Activated T-cell treated with anti-CD3 and anti-CD28 coated beads, Interleukin-2, amount 50 U/mL, for 4 hours (primary cell): Measurements from ENCODE around the gene CDH24. TPM values are rescaled to one million over a fixed set of nuclear protein-coding genes. Genes with fewer than 3 reads are reported as not detected.

Experiments
- ATAC-seq, 2 donors: fragments of 200-7000 bp; cut with Tn5 transposase; one replicate each; pipeline ENCODE4 v1.10.0; 2021
- DNase-seq: peaks from one replicate; pipeline ENCODE4 v3.0.0-alpha.2; 2020
- H3K27me3 Mint-ChIP-seq: one replicate; pipeline ENCODE4 v1.8.0; 2021; ENCODE audit warnings: low read depth, mixed read lengths
- H3K36me3 Mint-ChIP-seq: one replicate; pipeline ENCODE4 v1.8.0; 2022; ENCODE audit warnings: mixed read lengths; ENCODE audit not compliant: insufficient read depth
- H3K4me1 Mint-ChIP-seq: one replicate; pipeline ENCODE4 v1.8.0; 2021; ENCODE audit warnings: low read depth, mixed read lengths
- H3K4me3 Mint-ChIP-seq: one replicate; pipeline ENCODE4 v1.8.0; 2021; ENCODE audit warnings: mild to moderate bottlenecking, moderate library complexity, mixed read lengths
- H3K9me3 Mint-ChIP-seq: one replicate; pipeline ENCODE4 v1.8.0; 2021; ENCODE audit warnings: mixed read lengths
- total RNA-seq, 3 donors: library from RNA; stranded (reverse); gene quantifications; one replicate each; pipeline ENCODE4 v1.2.1, GENCODE V29; 2021

CDH24 gene
- total RNA-seq, 3 donors from 2014 or later, result 0.51 to 0.87 (median 0.65) TPM

DNA sequence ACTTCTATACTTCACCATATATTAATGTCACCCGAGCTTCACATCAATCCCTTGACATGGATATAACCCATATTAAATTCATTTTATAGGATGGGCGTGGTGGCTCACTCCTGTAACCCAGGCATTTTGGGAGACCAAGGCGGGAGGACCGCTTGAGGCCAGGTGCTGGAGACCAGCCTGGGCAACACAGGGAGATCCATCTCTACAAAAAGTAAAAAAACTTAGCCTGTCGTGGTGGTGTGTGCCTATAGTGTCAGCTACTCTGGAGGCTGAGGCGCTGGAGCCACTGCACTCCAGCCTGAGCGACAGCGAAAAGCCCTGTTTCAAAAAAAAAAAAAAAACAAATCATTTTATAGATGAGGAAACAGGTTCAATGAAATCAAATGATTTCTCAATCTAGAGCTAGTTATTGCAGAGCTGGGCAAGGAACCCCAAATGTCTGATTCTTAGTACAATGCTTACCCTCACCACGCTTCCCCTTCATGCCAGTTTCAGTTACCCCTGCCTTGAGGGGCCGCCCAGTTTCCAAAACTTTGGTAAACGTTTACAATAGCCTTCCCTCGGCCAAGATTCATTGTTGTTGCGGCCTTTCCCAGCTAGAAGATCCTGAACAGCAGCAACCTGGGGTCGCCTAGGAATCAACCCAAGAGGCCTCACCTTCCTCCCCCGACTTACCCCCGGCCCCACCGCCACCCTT, 23.4 kb downstream of the CDH24 start:
- H3K4me1 Mint-ChIP-seq, result peaks cover 31% of the 10 kb centered on the region
- H3K36me3 Mint-ChIP-seq, result peaks cover 22% of the 10 kb centered on the region
- peak overlapping the region; percentile 98 for H3K4me3 Mint-ChIP-seq
- H3K9me3 Mint-ChIP-seq, result peaks cover 3% of the 10 kb centered on the region
- ATAC-seq, result peak; percentile 4
- H3K27me3 Mint-ChIP-seq, result no peaks in the 10 kb centered on the region
- no peak for DNase-seq

- Mint-ChIP-seq H3K27me3 (no peaks in the 10 kb centered on the region), H3K36me3 (peaks cover 27% of the 10 kb centered on the region), H3K4me3 (peak overlapping the region; percentile 98), H3K4me1 (peaks cover 36% of the 10 kb centered on the region), H3K9me3 (peaks cover 3% of the 10 kb centered on the region)
- ATAC-seq, result no peak
- no peak for DNase-seq
Measured at GRCh38 chr14:23033251-23033727, 24.0 kb downstream of the CDH24 start.

GRCh38 chr14:23030936-23031335, 26.4 kb downstream of the CDH24 start:
- Mint-ChIP-seq H3K4me3 (peak overlapping the region; percentile 53), H3K9me3 (peaks cover 3% of the 10 kb centered on the region), H3K36me3 (peaks cover 38% of the 10 kb centered on the region), H3K27me3 (no peaks in the 10 kb centered on the region), H3K4me1 (peaks cover 46% of the 10 kb centered on the region)
- ATAC-seq (no peak), DNase-seq (no peak)

GRCh38 chr14:23028799-23029198, 28.5 kb downstream of the CDH24 start:
- peaks cover 53% of the 10 kb centered on the region for H3K4me1 Mint-ChIP-seq
- no peaks in the 10 kb centered on the region for H3K27me3 Mint-ChIP-seq
- no peak for DNase-seq
- peak; percentile 69 to 75 for ATAC-seq
- peak overlapping the region; percentile 58 for H3K4me3 Mint-ChIP-seq
- H3K36me3 Mint-ChIP-seq, result peaks cover 56% of the 10 kb centered on the region
- no peaks in the 10 kb centered on the region for H3K9me3 Mint-ChIP-seq

GRCh38 chr14:23025151-23025814, 32.0 kb downstream of the CDH24 start:
- Mint-ChIP-seq H3K4me1 (peaks cover 60% of the 10 kb centered on the region), H3K4me3 (no peak overlapping the region), H3K27me3 (no peaks in the 10 kb centered on the region), H3K36me3 (peaks cover 41% of the 10 kb centered on the region), H3K9me3 (no peaks in the 10 kb centered on the region)
- ATAC-seq (peak; percentile 33 to 42), DNase-seq (no peak)

DNA sequence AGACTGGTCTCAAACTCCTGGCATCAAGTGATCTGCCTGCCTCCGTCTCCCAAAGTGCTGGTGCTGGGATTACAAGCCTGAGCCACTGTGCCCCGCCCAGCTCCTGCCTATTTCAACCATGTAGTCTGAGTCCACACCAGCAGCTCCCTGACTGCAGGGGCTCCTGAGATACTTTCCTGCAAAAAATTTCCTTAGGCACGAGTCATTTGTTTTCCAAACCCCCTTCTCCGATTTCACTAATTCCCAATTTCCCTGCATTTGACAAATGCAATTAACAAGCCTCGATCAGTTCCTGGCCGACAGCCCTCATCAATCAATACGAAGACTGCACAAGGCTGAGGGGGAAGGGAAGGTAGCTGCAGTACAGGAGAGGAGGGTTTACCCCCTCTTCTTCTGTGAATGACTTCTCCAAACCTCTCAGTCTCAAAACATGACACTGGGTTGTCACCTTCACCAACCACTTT, 32.7 kb downstream of the CDH24 start:
- DNase-seq, result no peak
- Mint-ChIP-seq H3K27me3 (no peaks in the 10 kb centered on the region), H3K36me3 (peaks cover 41% of the 10 kb centered on the region), H3K4me3 (no peak overlapping the region), H3K9me3 (no peaks in the 10 kb centered on the region), H3K4me1 (peaks cover 62% of the 10 kb centered on the region)
- ATAC-seq, result peak in 1 of 2 donors; percentile 46

DNA sequence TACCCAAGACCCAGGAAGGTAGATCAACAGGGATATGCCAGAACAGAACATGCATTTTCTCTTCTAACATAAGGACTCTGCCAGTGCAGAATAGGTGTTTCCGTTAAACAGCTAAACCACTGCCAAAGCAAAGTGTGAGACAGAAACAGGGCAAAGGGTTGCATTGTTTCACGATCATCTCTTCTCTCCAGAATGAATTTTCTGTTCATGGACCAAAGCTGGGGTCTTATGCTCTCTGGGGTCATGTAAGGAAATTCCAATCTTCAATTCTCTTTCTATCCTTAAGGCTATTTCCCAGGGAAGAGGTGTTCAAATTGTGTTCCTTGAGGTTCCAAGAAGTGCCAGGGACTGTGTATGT, 33.5 kb downstream of the CDH24 start:
- no peak for DNase-seq
- peaks cover 54% of the 10 kb centered on the region for H3K4me1 Mint-ChIP-seq
- no peak for ATAC-seq

DNA sequence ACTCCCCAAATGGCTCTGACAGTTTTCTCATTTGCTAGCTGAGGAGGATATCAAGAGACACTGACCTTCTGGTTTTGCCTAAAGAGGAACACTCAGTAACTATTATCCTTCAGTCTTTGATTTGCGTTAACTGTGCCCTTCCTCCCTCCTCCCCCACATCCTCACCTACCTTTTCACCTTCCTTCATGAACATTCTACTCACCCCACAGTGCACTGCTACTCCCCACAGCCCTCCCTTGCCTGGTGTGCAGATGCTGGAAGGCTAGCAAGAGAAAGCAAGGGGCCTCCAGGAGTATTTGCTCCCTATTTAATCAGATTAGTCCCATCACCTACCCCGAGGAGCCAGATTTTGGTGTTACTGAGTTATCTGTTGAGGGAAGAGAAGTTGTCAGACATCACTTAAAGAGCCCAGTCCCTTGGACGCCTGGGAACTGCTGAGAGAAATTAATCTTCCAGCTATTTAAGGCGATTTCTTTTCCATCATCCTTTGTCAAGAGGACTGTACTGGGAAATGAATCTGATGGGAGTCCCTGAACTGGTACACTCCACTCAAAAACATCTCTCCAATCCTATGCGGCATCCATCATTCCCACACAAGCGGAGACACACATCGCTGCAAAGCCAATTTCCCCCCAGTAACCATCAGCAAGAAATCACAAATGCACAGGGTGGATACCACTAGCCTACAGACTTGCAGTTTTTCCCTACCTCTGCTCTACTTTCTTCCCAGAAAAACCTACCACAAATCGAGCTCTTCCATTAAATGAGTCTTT, 34.1 kb downstream of the CDH24 start:
- peak in 1 of 2 donors; percentile 32 for ATAC-seq
- peaks cover 50% of the 10 kb centered on the region for H3K4me1 Mint-ChIP-seq

More for the DNA sequence above, 33.5 kb downstream of the CDH24 start:
- H3K9me3 Mint-ChIP-seq, result no peaks in the 10 kb centered on the region
- peaks cover 33% of the 10 kb centered on the region for H3K36me3 Mint-ChIP-seq
- H3K27me3 Mint-ChIP-seq, result no peaks in the 10 kb centered on the region
- H3K4me3 Mint-ChIP-seq, result no peak overlapping the region

DNA sequence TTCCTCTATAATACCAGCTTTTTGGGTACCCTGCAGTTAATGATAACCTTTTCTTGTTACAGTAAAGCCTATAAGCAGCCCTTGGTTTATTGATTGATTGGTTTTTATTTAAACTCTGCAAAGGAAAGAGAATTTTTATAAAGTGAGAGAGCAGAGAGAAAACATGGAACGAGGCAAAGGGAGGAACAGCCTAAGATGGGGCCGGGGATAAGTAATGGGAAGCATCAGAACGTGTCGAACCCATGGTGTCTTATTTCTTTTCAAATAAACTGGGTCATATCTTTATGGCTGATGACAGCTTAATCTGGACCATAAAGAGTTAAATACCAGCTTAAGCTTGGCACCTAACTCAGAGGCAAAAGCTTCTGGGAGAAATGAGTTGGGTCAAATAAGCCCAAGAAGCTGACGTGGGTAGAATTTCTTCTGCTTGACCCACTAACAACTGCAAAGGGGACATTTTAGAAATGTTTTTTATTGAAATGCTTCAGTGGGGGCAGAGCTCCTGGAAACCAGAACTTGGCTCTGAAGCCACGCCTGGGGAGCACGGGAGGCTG, 35.4 kb downstream of the CDH24 start:
- peaks cover 43% of the 10 kb centered on the region for H3K4me1 Mint-ChIP-seq
- H3K4me3 Mint-ChIP-seq, result no peak overlapping the region
- DNase-seq (no peak), ATAC-seq (no peak)
- no peaks in the 10 kb centered on the region for H3K27me3 Mint-ChIP-seq
- peaks cover 22% of the 10 kb centered on the region for H3K36me3 Mint-ChIP-seq
- H3K9me3 Mint-ChIP-seq, result no peaks in the 10 kb centered on the region

More for the DNA sequence above, 34.1 kb downstream of the CDH24 start:
- H3K36me3 Mint-ChIP-seq, result peaks cover 29% of the 10 kb centered on the region
- H3K4me3 Mint-ChIP-seq, result peak overlapping the region; percentile 9
- DNase-seq, result no peak
- H3K27me3 Mint-ChIP-seq, result no peaks in the 10 kb centered on the region
- H3K9me3 Mint-ChIP-seq, result no peaks in the 10 kb centered on the region

GRCh38 chr14:23021434-23021833, 35.9 kb downstream of the CDH24 start:
- Mint-ChIP-seq H3K4me3 (peak overlapping the region; percentile 51), H3K9me3 (no peaks in the 10 kb centered on the region), H3K4me1 (peaks cover 43% of the 10 kb centered on the region), H3K36me3 (peaks cover 22% of the 10 kb centered on the region), H3K27me3 (no peaks in the 10 kb centered on the region)
- ATAC-seq, result no peak
- DNase-seq, result no peak

DNA sequence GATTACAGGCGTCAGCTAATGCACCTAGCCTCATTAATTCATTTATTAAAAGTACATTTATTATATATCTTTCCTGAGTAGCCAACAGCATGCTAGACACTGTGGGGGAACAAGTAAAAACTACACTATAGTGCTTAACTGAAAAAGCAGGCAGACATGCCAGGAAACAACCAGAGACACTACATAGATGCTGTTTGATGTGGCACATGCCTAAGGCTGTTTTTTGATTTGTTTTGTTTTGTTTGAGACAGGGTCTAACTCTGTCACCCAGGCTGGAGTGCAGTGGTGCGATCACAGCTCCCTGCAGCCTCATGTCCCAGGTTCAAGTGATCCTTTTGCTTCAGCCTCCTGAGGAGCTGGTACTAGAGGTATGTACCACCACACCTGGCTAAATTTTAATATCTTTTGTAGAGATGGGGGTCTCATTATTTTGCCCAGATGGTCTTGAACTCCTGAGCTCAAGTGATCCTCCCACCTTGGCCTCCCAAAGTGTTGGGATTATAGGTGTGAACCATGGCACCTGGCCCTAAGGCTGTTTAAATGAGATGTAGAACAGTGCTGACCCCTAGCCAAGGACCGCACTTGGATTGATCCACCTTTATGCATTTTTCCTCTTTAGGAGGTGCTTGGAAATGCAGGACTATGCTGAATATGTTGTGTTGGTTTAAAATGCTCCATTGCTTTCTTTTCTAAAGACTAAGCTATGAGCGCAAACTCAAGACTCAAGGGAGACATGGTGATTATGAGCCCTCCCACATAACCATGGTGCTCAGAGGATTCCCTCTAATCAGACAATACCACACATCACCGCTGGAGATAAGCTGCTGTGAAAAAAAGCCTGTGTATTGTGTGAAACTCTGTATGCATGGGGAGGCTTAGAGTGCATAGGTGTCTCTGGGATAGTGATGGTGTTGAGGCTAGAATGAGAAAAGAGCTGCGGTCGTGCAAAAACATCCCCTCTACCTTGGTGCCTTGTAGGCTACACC, 36.9 kb downstream of the CDH24 start:
- H3K4me1 Mint-ChIP-seq, result peaks cover 38% of the 10 kb centered on the region

DNA sequence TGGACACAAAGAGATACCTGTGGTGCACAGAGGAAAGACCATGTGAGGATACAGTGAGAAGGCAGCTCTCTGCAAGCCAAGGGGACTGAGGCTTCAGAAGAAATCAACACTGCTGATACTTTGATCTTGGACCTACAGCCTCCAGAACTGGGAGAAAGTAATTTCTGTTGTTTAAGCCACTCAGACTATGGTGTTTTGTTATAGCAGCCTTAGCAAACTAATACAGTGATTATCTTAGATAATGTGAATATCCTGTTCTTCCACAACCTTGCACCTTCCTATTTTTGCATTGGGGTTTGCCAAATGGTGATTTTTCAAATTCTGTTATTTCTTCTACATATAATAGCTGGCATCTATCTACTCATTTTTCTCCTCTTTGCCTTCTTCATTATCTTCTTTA, 39.2 kb downstream of the CDH24 start:
- ATAC-seq (no peak), DNase-seq (no peak)
- H3K4me3 Mint-ChIP-seq, result no peak overlapping the region
- H3K36me3 Mint-ChIP-seq, result no peaks in the 10 kb centered on the region
- no peaks in the 10 kb centered on the region for H3K27me3 Mint-ChIP-seq
- H3K4me1 Mint-ChIP-seq, result peaks cover 19% of the 10 kb centered on the region
- H3K9me3 Mint-ChIP-seq, result no peaks in the 10 kb centered on the region

More for the DNA sequence above, 36.9 kb downstream of the CDH24 start:
- Mint-ChIP-seq H3K9me3 (no peaks in the 10 kb centered on the region), H3K27me3 (no peaks in the 10 kb centered on the region), H3K36me3 (peaks cover 14% of the 10 kb centered on the region), H3K4me3 (peak overlapping the region; percentile 51)
- no peak for DNase-seq
- ATAC-seq, result peak; percentile 59 to 68

DNA sequence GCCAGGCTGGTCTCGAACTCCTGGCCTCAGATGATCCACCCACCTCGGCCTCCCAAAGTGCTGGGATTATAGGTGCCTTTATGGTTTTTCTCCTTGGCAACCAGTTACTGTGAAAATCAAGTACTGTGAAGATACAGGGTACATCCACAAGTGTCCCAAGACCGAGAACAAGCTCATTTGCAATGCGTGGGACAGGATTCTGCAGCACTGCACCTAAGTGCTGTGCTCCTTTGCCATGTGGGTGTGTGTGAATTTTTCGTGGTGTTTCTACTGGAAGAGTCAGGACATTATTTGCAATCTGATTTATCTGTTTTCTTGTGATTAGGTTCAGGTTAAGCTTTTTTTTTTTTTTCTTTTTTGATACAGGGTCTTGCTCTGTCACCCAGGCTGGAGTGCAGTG, 40.2 kb downstream of the CDH24 start:
- Mint-ChIP-seq H3K4me1 (peaks cover 14% of the 10 kb centered on the region), H3K4me3 (no peak overlapping the region), H3K36me3 (no peaks in the 10 kb centered on the region), H3K27me3 (no peaks in the 10 kb centered on the region), H3K9me3 (no peaks in the 10 kb centered on the region)
- no peak for ATAC-seq
- no peak for DNase-seq
